SU-DHL-6 (cell line): ENCODE measurements around the gene IGFL2.
"Not testable (repeated sequence)": the region's sequence is repeated elsewhere in the genome, so short reads cannot be mapped to it uniquely, and the experiment has no call there.

Experiments
- H2AFZ ChIP-seq: fragments of 200-600 bp; sonication (generic); 2 replicates; pipeline ENCODE4 v1.6.1; 2014; ENCODE audit warnings: low read depth, mild to moderate bottlenecking, moderate library complexity, mixed read lengths, antibody characterized with exemption, low read length; ENCODE audit not compliant: severe bottlenecking
- H3F3A ChIP-seq: fragments of 200-600 bp; shearing (Covaris generic); 2 replicates; pipeline ENCODE4 v1.6.0; 2016; ENCODE audit warnings: antibody characterized with exemption, mild to moderate bottlenecking; ENCODE audit not compliant: insufficient read depth
- H3K27ac ChIP-seq: fragments of 200-600 bp; sonication (generic); 2 replicates; pipeline ENCODE4 v1.5.1; 2016; ENCODE audit warnings: low read depth, mild to moderate bottlenecking, low read length, moderate library complexity, mixed read lengths
- H3K27me3 ChIP-seq: fragments of 200-600 bp; sonication (generic), shearing (Covaris generic); 2 replicates; pipeline ENCODE4 v1.6.0; 2014; ENCODE audit warnings: mild to moderate bottlenecking, low read length
- H3K36me3 ChIP-seq: fragments of 200-600 bp; sonication (generic); 2 replicates; pipeline ENCODE4 v1.6.1; 2014; ENCODE audit warnings: mild to moderate bottlenecking, low read length, mixed read lengths
- H3K4me2 ChIP-seq: fragments of 300-600, 200-600 bp; shearing (Covaris generic), sonication (generic); 2 replicates; pipeline ENCODE4 v1.6.0; 2014; ENCODE audit warnings: low read length, low read depth, mild to moderate bottlenecking; ENCODE audit not compliant: poor library complexity, severe bottlenecking
- H3K4me3 ChIP-seq: fragments of 200-600 bp; sonication (generic); 2 replicates; pipeline ENCODE4 v1.5.1; 2014; ENCODE audit warnings: antibody characterized with exemption, low read length, mild to moderate bottlenecking, mixed read lengths; ENCODE audit not compliant: insufficient read depth, poor library complexity, severe bottlenecking
- H3K79me2 ChIP-seq: fragments of 200-600 bp; sonication (generic); 2 replicates; pipeline ENCODE4 v1.6.1; 2014; ENCODE audit warnings: mild to moderate bottlenecking, low read length, moderate library complexity; ENCODE audit not compliant: insufficient read depth
- H3K9ac ChIP-seq: fragments of 200-600 bp; sonication (generic); 2 replicates; pipeline ENCODE4 v1.7.0; 2014; ENCODE audit warnings: mild to moderate bottlenecking, low read length
- H3K9me2 ChIP-seq: fragments of 200-600 bp; sonication (generic); replicated peaks from 2 replicates; pipeline ENCODE4 v1.6.1; 2014; ENCODE audit warnings: low read length; ENCODE audit not compliant: insufficient read depth
- H3K9me3 ChIP-seq: fragments of 200-600 bp; sonication (generic); 2 replicates; pipeline ENCODE4 v1.6.1; 2014; ENCODE audit warnings: low read length, mixed read lengths; ENCODE audit not compliant: insufficient read depth
- H4K20me1 ChIP-seq: fragments of 200-600 bp; sonication (generic); 2 replicates; pipeline ENCODE4 v1.6.1; 2014; ENCODE audit warnings: low read depth, mild to moderate bottlenecking, antibody characterized with exemption, low read length, moderate library complexity, mixed read lengths
- EZH2phosphoT487 ChIP-seq: fragments of 200-600 bp; sonication (generic), shearing (Covaris generic); conservative IDR thresholded peaks from 2 replicates; pipeline ENCODE4 v1.6.1; 2018; ENCODE audit warnings: mild to moderate bottlenecking, antibody characterized with exemption, low read length, moderate library complexity, mixed read lengths
- TF ChIP-seq, protein P1 (sequence below): fragments of 200-600 bp; sonication (generic); IDR thresholded peaks from one replicate; pipeline ENCODE4 v1.5.1; 2017; ENCODE audit warnings: antibody characterized with exemption, mild to moderate bottlenecking, low read length, moderate library complexity; ENCODE audit not compliant: insufficient read depth, poor library complexity, severe bottlenecking

The IGFL2 gene

DNA sequence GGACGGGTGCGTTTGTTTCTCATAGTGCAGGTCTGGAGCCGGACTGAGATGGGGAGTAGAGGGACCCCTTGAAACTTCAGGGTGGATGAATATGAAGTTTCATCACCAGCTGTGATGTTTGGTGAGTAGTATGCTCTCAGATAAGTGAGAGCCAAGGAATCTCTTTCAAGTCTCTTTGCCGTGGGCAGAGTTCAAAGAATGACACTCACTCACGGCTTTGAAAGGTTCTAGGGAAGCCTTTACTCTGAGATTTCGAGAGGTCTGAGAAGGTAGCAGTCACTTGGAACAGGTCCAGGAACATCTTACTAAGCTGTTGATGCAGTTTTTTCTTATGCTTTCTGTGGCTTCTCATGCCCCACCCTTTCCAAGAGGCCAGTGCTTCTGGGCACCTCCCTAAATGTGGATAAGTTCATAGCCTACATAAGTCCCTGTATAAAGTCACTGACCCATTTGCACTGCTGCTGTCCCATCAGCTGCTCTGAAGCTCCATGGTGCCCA is at the start of gene IGFL2:
Gene IGFL2 (plus strand): TSS at position 448 of the 498 bp plus-strand sequence. CDS start 41 bp downstream, at position 489.
- TF ChIP-seq, protein P1, sequence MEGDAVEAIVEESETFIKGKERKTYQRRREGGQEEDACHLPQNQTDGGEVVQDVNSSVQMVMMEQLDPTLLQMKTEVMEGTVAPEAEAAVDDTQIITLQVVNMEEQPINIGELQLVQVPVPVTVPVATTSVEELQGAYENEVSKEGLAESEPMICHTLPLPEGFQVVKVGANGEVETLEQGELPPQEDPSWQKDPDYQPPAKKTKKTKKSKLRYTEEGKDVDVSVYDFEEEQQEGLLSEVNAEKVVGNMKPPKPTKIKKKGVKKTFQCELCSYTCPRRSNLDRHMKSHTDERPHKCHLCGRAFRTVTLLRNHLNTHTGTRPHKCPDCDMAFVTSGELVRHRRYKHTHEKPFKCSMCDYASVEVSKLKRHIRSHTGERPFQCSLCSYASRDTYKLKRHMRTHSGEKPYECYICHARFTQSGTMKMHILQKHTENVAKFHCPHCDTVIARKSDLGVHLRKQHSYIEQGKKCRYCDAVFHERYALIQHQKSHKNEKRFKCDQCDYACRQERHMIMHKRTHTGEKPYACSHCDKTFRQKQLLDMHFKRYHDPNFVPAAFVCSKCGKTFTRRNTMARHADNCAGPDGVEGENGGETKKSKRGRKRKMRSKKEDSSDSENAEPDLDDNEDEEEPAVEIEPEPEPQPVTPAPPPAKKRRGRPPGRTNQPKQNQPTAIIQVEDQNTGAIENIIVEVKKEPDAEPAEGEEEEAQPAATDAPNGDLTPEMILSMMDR: no peak
- TF ChIP-seq EZH2phosphoT487: no peak
- Histone ChIP-seq H3K27ac (no peak within 1 kb of the TSS), H3K79me2 (no peaks in the 10 kb centered on the region), H2AFZ (no peak within 1 kb of the TSS), H3K9me2 (no peaks in the 10 kb centered on the region), H4K20me1 (no peaks in the 10 kb centered on the region), H3K27me3 (no peaks in the 10 kb centered on the region), H3K9ac (no peak within 1 kb of the TSS), H3K9me3 (no peaks in the 10 kb centered on the region), H3K36me3 (no peaks in the 10 kb centered on the region), H3K4me2 (no peak within 1 kb of the TSS), H3F3A (no peaks in the 10 kb centered on the region), H3K4me3 (no peak within 1 kb of the TSS)

DNA sequence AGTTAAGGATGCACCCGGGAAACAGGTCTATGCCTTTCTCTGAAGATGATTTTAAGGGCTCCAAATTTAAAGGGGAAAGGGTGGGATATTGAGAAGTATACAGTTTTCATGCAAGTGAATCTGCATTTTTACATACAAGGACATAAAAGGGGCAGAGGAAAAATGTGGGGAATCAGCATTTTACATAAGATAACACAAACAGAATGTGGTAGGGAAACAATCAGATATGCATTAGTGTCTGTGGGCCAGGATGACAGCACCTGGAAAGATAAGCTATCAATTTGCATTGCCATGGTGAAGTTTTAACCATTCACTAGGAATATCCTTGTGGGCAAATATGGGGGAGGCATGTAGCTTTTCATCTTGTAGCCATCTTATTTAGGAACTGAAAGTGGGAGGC is 47.7 kb upstream of the IGFL2 start:
- no peak overlapping the region for H3K4me2 ChIP-seq
- no peaks in the 10 kb centered on the region for H3K9me3 ChIP-seq
- no peak for TF ChIP-seq EZH2phosphoT487
- TF ChIP-seq, protein P1: no peak
- H3K27me3 ChIP-seq: no peaks in the 10 kb centered on the region; the same call in 1 of the 2 replicates
- H3K9me2 ChIP-seq: no peaks in the 10 kb centered on the region
- H4K20me1 ChIP-seq: no peaks in the 10 kb centered on the region
- H3K4me3 ChIP-seq: no peak overlapping the region
- no peaks in the 10 kb centered on the region for H3F3A ChIP-seq
- H3K79me2 ChIP-seq: no peaks in the 10 kb centered on the region
- no peak overlapping the region for H3K9ac ChIP-seq
- H2AFZ ChIP-seq: no peak overlapping the region
- no peaks in the 10 kb centered on the region for H3K36me3 ChIP-seq
- H3K27ac ChIP-seq: no peak overlapping the region

DNA sequence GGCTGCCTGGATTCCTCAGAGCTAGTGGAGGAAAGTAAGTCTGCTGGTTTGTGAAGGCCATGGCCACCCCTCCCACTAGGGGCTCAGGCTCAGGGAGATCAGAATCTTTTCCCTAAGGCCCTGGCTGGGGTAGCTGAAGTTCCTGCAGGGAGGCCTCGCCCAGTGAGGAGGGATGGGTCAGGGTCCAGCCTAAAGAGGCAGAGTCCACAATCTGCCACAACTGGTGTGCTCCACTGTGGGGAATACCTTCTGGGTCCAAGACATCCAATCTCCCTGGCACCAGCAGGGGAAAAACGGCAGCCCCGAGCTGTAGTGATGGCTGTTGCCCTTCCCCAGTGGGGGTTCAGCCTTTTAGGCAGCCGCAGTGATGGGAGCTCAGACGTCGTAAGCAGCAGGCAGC is 46.7 kb upstream of the IGFL2 start:
- Histone ChIP-seq H2AFZ (no peak overlapping the region), H3K79me2 (no peaks in the 10 kb centered on the region), H3K9ac (no peak overlapping the region), H4K20me1 (no peaks in the 10 kb centered on the region), H3K4me2 (no peak overlapping the region), H3K9me2 (no peaks in the 10 kb centered on the region), H3F3A (no peaks in the 10 kb centered on the region), H3K27ac (no peak overlapping the region), H3K4me3 (no peak overlapping the region), H3K9me3 (no peaks in the 10 kb centered on the region), H3K36me3 (no peaks in the 10 kb centered on the region), H3K27me3 (no peaks in the 10 kb centered on the region; the same call in 1 of the 2 replicates)
- TF ChIP-seq, protein P1: no peak
- no peak for TF ChIP-seq EZH2phosphoT487

DNA sequence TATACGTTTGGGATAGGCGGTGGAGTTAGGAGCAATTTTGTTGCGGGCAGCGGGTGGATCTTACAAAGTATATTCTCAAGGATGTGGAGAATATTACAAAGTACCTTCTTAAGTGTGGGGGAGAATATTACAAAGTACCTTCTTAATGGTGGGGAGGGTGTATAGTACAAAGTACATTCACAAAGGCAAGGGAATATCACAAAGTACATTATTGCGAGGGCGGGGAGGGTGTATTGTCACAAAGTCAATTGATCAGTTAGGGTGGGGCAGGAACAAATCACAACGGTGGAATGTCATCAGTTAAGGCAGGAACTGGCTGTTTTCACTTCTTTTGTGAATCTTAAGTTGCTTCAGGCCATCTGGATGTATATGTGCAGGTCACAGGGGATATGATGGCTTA is 45.7 kb upstream of the IGFL2 start:
- not testable (repeated sequence) for H2AFZ ChIP-seq, H3K4me3 ChIP-seq, H3K27ac ChIP-seq, H3K4me2 ChIP-seq, H3K9me3 ChIP-seq, H3K9ac ChIP-seq, H3F3A ChIP-seq, H3K27me3 ChIP-seq, H3K79me2 ChIP-seq, H3K9me2 ChIP-seq, H4K20me1 ChIP-seq, H3K36me3 ChIP-seq
